ENCODE results near the gene IFNGR1.

The IFNGR1 gene

DNA sequence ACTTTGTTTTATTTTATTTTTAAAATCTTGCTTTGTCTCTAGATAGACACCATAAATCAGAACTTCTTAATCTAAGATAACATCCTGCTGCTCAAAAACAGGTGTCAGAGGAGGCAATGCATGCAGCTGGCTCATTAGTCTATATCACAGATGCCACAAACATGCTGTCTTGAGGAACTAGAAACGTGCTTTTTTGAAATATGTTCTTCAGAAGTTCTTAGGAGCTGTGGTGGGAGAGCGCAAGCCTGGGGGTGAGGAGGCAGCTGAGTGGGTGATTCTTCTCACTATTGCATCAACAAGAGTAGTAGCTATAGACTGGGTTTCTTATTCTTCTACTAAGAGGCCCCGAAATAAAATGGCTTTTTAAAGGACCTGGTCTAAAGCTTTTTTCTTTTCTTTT is 69.1 kb downstream of the IFNGR1 start:
- no peaks in the 10 kb centered on the region for H3K36me3 ChIP-seq (replicated peaks; ENCODE audit: insufficient read depth, low read length)
- H3K4me1 ChIP-seq (ENCODE audit: low read length), result no peaks in the 10 kb centered on the region
- H3K4me2 ChIP-seq (ENCODE audit: low read depth, low read length), result no peak overlapping the region
- H3K9me2 ChIP-seq (replicated peaks; ENCODE audit: insufficient read depth, low read length), result no peaks in the 10 kb centered on the region
- H3K4me3 ChIP-seq (ENCODE audit: low read length), result no peak overlapping the region
- no peak overlapping the region for H2AFZ ChIP-seq (ENCODE audit: low read length)
- no peaks in the 10 kb centered on the region for H3K27me3 ChIP-seq (replicated peaks; ENCODE audit: insufficient read depth, low read length)
- DNase-seq, result no peak
- TF ChIP-seq EZH2phosphoT487 (IDR thresholded peaks at IDR 0.05; ENCODE audit: low read length), result no peak
- TF ChIP-seq EZH2 (optimal IDR thresholded peaks at IDR 0.05; ENCODE audit: low read depth, low read length), result no peak
- TF ChIP-seq, protein P1, sequence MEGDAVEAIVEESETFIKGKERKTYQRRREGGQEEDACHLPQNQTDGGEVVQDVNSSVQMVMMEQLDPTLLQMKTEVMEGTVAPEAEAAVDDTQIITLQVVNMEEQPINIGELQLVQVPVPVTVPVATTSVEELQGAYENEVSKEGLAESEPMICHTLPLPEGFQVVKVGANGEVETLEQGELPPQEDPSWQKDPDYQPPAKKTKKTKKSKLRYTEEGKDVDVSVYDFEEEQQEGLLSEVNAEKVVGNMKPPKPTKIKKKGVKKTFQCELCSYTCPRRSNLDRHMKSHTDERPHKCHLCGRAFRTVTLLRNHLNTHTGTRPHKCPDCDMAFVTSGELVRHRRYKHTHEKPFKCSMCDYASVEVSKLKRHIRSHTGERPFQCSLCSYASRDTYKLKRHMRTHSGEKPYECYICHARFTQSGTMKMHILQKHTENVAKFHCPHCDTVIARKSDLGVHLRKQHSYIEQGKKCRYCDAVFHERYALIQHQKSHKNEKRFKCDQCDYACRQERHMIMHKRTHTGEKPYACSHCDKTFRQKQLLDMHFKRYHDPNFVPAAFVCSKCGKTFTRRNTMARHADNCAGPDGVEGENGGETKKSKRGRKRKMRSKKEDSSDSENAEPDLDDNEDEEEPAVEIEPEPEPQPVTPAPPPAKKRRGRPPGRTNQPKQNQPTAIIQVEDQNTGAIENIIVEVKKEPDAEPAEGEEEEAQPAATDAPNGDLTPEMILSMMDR (IDR thresholded peaks at IDR 0.05; ENCODE audit: low read length), result no peak
- no peak overlapping the region for H3K9ac ChIP-seq (ENCODE audit: low read length)
- H3F3A ChIP-seq (ENCODE audit: insufficient read depth, low read length), result no peaks in the 10 kb centered on the region
- H3K9me3 ChIP-seq (replicated peaks; ENCODE audit: insufficient read depth, low read length), result no peaks in the 10 kb centered on the region
- H3K79me2 ChIP-seq (ENCODE audit: low read length), result no peaks in the 10 kb centered on the region
- H3K27ac ChIP-seq (ENCODE audit: low read length), result no peak overlapping the region
- no peaks in the 10 kb centered on the region for H4K20me1 ChIP-seq (ENCODE audit: insufficient read depth, low read length)

DNA sequence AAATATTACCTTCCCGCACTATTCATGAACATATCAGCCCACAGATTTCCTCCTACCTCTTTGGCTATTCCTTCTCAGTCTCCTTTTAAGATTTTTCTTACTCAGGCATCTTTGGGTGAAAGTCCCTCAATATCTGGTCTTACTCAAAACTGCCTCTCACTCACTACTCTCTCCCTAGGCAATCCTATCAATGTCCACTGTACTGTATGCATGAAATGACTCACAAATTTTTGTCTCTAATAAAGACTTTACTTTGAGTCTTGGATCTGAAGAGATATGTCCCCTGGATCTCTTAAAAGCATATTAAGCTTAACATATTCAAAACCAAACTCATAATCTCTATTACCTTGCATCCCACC is 70.2 kb downstream of the IFNGR1 start:
- H3F3A ChIP-seq (ENCODE audit: insufficient read depth, low read length), result no peaks in the 10 kb centered on the region
- H3K4me1 ChIP-seq (ENCODE audit: low read length), result no peaks in the 10 kb centered on the region
- H3K9me3 ChIP-seq (replicated peaks; ENCODE audit: insufficient read depth, low read length), result no peaks in the 10 kb centered on the region
- DNase-seq, result no peak
- H3K4me3 ChIP-seq (ENCODE audit: low read length), result no peak overlapping the region
- no peak overlapping the region for H3K27ac ChIP-seq (ENCODE audit: low read length)
- TF ChIP-seq, protein P1 (IDR thresholded peaks at IDR 0.05; ENCODE audit: low read length), result no peak
- no peak for TF ChIP-seq EZH2phosphoT487 (IDR thresholded peaks at IDR 0.05; ENCODE audit: low read length)
- TF ChIP-seq EZH2 (optimal IDR thresholded peaks at IDR 0.05; ENCODE audit: low read depth, low read length), result no peak
- H3K9me2 ChIP-seq (replicated peaks; ENCODE audit: insufficient read depth, low read length), result no peaks in the 10 kb centered on the region
- no peak overlapping the region for H2AFZ ChIP-seq (ENCODE audit: low read length)
- no peaks in the 10 kb centered on the region for H3K36me3 ChIP-seq (replicated peaks; ENCODE audit: insufficient read depth, low read length)
- H3K9ac ChIP-seq (ENCODE audit: low read length), result no peak overlapping the region
- H3K27me3 ChIP-seq (replicated peaks; ENCODE audit: insufficient read depth, low read length), result no peaks in the 10 kb centered on the region
- H4K20me1 ChIP-seq (ENCODE audit: insufficient read depth, low read length), result no peaks in the 10 kb centered on the region
- H3K79me2 ChIP-seq (ENCODE audit: low read length), result no peaks in the 10 kb centered on the region
- no peak overlapping the region for H3K4me2 ChIP-seq (ENCODE audit: low read depth, low read length)

DNA sequence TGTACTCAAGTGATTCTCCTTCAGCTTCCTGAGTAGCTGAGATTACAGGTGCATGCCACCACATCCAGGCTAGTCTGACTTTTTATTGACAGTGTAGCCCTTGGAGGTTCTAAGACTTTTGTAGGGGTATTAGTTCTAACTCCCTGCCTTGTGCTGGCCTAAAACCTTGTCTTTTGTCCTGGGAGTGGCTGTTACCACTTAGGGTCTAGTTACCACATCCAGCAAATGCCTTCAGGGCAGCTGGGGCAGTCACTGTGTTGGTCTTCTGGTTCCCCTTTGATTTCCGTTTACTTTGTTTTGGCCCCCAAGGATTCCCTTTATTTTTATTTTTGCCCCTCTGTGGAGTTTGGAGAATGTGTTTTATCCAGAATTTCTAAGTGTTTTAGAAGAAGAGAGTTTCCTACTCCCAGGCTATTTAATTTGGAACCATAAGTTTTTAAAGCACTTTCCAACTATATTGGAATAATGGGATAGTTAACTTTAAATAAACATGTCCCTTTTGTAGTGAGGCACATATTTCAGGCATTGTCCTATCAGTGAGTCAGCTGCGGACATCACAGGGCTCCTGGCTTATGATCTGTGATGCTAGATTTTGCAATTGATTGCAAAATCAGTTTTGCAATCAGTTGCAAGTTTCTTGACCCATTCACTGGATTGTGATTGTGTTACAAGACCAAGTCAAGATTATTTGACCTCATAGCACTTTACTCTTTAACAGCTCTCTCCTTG is 70.7 kb downstream of the IFNGR1 start:
- Histone ChIP-seq H3K4me1 (ENCODE audit: low read length) (no peaks in the 10 kb centered on the region), H3K36me3 (replicated peaks; ENCODE audit: insufficient read depth, low read length) (no peaks in the 10 kb centered on the region), H3K27me3 (replicated peaks; ENCODE audit: insufficient read depth, low read length) (no peaks in the 10 kb centered on the region), H3K79me2 (ENCODE audit: low read length) (no peaks in the 10 kb centered on the region), H2AFZ (ENCODE audit: low read length) (no peak overlapping the region), H4K20me1 (ENCODE audit: insufficient read depth, low read length) (no peaks in the 10 kb centered on the region), H3K4me2 (ENCODE audit: low read depth, low read length) (no peak overlapping the region), H3K27ac (ENCODE audit: low read length) (no peak overlapping the region), H3K9me2 (replicated peaks; ENCODE audit: insufficient read depth, low read length) (no peaks in the 10 kb centered on the region), H3F3A (ENCODE audit: insufficient read depth, low read length) (no peaks in the 10 kb centered on the region), H3K9ac (ENCODE audit: low read length) (no peak overlapping the region), H3K4me3 (ENCODE audit: low read length) (no peak overlapping the region), H3K9me3 (replicated peaks; ENCODE audit: insufficient read depth, low read length) (no peaks in the 10 kb centered on the region)
- DNase-seq, result no peak
- TF ChIP-seq EZH2 (optimal IDR thresholded peaks at IDR 0.05; ENCODE audit: low read depth, low read length) (no peak), EZH2phosphoT487 (IDR thresholded peaks at IDR 0.05; ENCODE audit: low read length) (no peak)
- TF ChIP-seq, protein P1 (IDR thresholded peaks at IDR 0.05; ENCODE audit: low read length), result no peak
